ENCODE results near the gene KPNB1. TPM values are rescaled to one million over a fixed set of nuclear protein-coding genes. Genes with fewer than 3 reads are reported as not detected.

Gene KPNB1
- 742 and 764 TPM in 2 replicates for total RNA-seq (2021)
- long read RNA-seq, full-length matches to known transcripts = 399 of 575 reads
- long read RNA-seq, partial matches to known transcripts = 137 of 575 reads
- long read RNA-seq, other reads (novel, unspliced or antisense) = 39 of 575 reads

GRCh38 chr17:47649153-47649971 lies at the start of gene KPNB1:
TSS of gene KPNB1 (plus strand) at chr17:47649919. CDS start at chr17:47650245, 326 bp downstream.
- peaks cover 6% of the 10 kb centered on the region for H3K79me1 ChIP-seq (ENCODE audit: insufficient read depth, low read depth, low read length, poor library complexity, severe bottlenecking)
- peak within 1 kb of the TSS; percentile 98 to 100 (median 100) for H3K27ac Mint-ChIP-seq
- H3K23me2 ChIP-seq (ENCODE audit: insufficient read length, low read depth, low read length, poor library complexity, severe bottlenecking) = peaks cover 11% of the 10 kb centered on the region
- no peak within 1 kb of the TSS for H2BK5ac ChIP-seq (ENCODE audit: insufficient read length, low read length)
- no peak within 1 kb of the TSS for H2BK20ac ChIP-seq (ENCODE audit: low read depth, low read length, poor library complexity, severe bottlenecking)
- H3K27me3 Mint-ChIP-seq (ENCODE audit: low read depth) = no peaks in the 10 kb centered on the region
- H3K14ac ChIP-seq (ENCODE audit: insufficient read depth, low read length) = peak within 1 kb of the TSS; percentile 97
- peak within 1 kb of the TSS; percentile 89 to 96 for H3K4me3 Mint-ChIP-seq
- DNase-seq = peak; percentile 100
- H3K4me2 ChIP-seq (ENCODE audit: insufficient read depth, insufficient read length, low read length) = peak within 1 kb of the TSS; percentile 89
- no peak within 1 kb of the TSS for H4K5ac ChIP-seq (ENCODE audit: insufficient read length, low read depth, low read length)
- no peak within 1 kb of the TSS for H2BK120ac ChIP-seq (ENCODE audit: low read depth, low read length, poor library complexity, severe bottlenecking)
- H3K9me3 ChIP-seq (ENCODE audit: control insufficient read depth, low read depth, low read length) = no peaks in the 10 kb centered on the region
- no peak within 1 kb of the TSS for H4K91ac ChIP-seq (ENCODE audit: insufficient read length, low read depth, low read length)
- H3K4me1 Mint-ChIP-seq = peaks cover 34 to 36% of the 10 kb centered on the region in 2 experiments
- peak within 1 kb of the TSS; percentile 64 for H3K27ac ChIP-seq (ENCODE audit: insufficient read length, low read depth, low read length)
- no peak within 1 kb of the TSS for H3T11ph ChIP-seq (ENCODE audit: low read length)
- H4K20me1 ChIP-seq (ENCODE audit: control insufficient read depth, insufficient read depth, insufficient read length) = no peaks in the 10 kb centered on the region
- peaks cover 18% of the 10 kb centered on the region for H3K79me2 ChIP-seq (ENCODE audit: insufficient read depth, low read length)
- H3K23ac ChIP-seq (ENCODE audit: insufficient read length, low read depth, low read length) = no peak within 1 kb of the TSS
- no peaks in the 10 kb centered on the region; a peak in 1 of 5 replicates for H3K9me3 Mint-ChIP-seq
- H3K27me3 ChIP-seq (ENCODE audit: insufficient read depth, low read length) = no peaks in the 10 kb centered on the region
- no peak within 1 kb of the TSS for H2BK12ac ChIP-seq (ENCODE audit: insufficient read length, low read depth, low read length)
- H3K4me1 ChIP-seq (ENCODE audit: insufficient read depth, low read length) = no peaks in the 10 kb centered on the region
- TF ChIP-seq CTCF (conservative IDR thresholded peaks at IDR 0.05) = no peak
- H2BK15ac ChIP-seq (ENCODE audit: low read depth, low read length) = no peak within 1 kb of the TSS
- peak within 1 kb of the TSS; percentile 99 for H3K18ac ChIP-seq (ENCODE audit: insufficient read length, low read depth, low read length)
- H2AFZ ChIP-seq (ENCODE audit: low read length) = no peak within 1 kb of the TSS
- WGBS (ENCODE audit: extremely low coverage, insufficient read length, low lambda C conversion rate) = no CpG with 5 or more reads among the region's 74 CpGs
- no peak within 1 kb of the TSS for H3K56ac ChIP-seq (ENCODE audit: insufficient read length, low read depth, low read length)
- no peak within 1 kb of the TSS for H4K8ac ChIP-seq (replicated peaks; ENCODE audit: insufficient read length, low read depth, low read length)
- peaks cover 30 to 37% (median 36%) of the 10 kb centered on the region in 3 experiments for H3K36me3 Mint-ChIP-seq (ENCODE audit: insufficient read depth in 1 of 3, low read depth in 3 of 3)
- H3K4ac ChIP-seq (ENCODE audit: low read depth, low read length) = no peak within 1 kb of the TSS; the same call in 1 of the 2 replicates
- H2AK5ac ChIP-seq (ENCODE audit: insufficient read length, low read length) = no peak within 1 kb of the TSS
- H3K9ac ChIP-seq (ENCODE audit: extremely low read depth, insufficient read length, low read length) = peak within 1 kb of the TSS; percentile 92
